HCT116 (cell line): ENCODE results near the gene LRRC51. TPM values are rescaled to one million over a fixed set of nuclear protein-coding genes. Genes with fewer than 3 reads are reported as not detected.

Experiments
- ATAC-seq: fragments of 200-7000 bp; cut with Tn5 transposase; 2 replicates; pipeline ENCODE4 v1.9.1; 2020; ENCODE audit warnings: mild to moderate bottlenecking, moderate library complexity
- BruUV-seq: library from RNA; stranded (reverse); fragments of 400-500 nt; replicated peaks from 2 replicates; lab custom pipeline; 2021; lab: Mats Ljungman, UMichigan
- CTCF ChIA-PET: fragments of 300-600 bp; sonication (Branson Sonifier 250); formaldehyde crosslinking; loops from one replicate; lab custom pipeline; 2021; ENCODE audit warnings: antibody characterized with exemption; lab: Charles Lee
- POLR2A ChIA-PET: fragments of 300-600, 350-600 bp; sonication (Branson Sonifier 250); formaldehyde crosslinking; loops from one replicate; lab custom pipeline; 2021; ENCODE audit warnings: antibody characterized with exemption; lab: Charles Lee
- RAD21 ChIA-PET, 2 experiments: fragments of 300-600 bp; sonication (Branson Sonifier 250); formaldehyde crosslinking; loops; one replicate each; lab custom pipeline; 2023; ENCODE audit warnings: low total read pairs in 2 of 2; ENCODE audit not compliant: uncharacterized antibody in 2 of 2, unreplicated experiment in 2 of 2, low non-redundant PET in 1 of 2; lab: Charles Lee
- DNase-seq: peaks from one replicate; pipeline ENCODE4 v3.0.0-alpha.2; 2010; ENCODE audit warnings: low read depth, low spot score
- H2AFZ ChIP-seq: fragments of 200-600 bp; shearing (Covaris generic), sonication (generic); 2 replicates; pipeline ENCODE4 v1.6.1; 2017; ENCODE audit warnings: low read depth, mixed run types, mixed read lengths, antibody characterized with exemption, low read length; ENCODE audit not compliant: poor library complexity, severe bottlenecking
- H3K27ac ChIP-seq: 2 replicates; pipeline ENCODE4 v1.5.1; 2012; ENCODE audit warnings: low read depth, low read length
- H3K27me3 ChIP-seq: fragments of 200-600 bp; sonication (generic); 2 replicates; pipeline ENCODE4 v1.6.1; 2016; ENCODE audit warnings: mixed run types, low read length, mixed read lengths; ENCODE audit not compliant: insufficient read depth
- H3K36me3 ChIP-seq, 2 experiments: fragments of 200-500 bp in 1 of 2; fragments of 200-600 bp in 1 of 2; sonication (Bioruptor generic) in 1 of 2; sonication (generic) in 1 of 2; 2 replicates each; pipeline versions ENCODE4 v1.5.1 to v1.6.1; 2014 to 2016; ENCODE audit warnings: low read length in 2 of 2, inconsistent platforms in 1 of 2, mixed read lengths in 1 of 2, mixed run types in 1 of 2; ENCODE audit not compliant: insufficient read depth in 2 of 2, control insufficient read depth in 1 of 2
- H3K4me1 ChIP-seq, 2 experiments: fragments of 200-600 bp in 1 of 2; sonication (generic) in 1 of 2; 2 replicates each; pipeline versions ENCODE4 v1.5.1 to v1.6.1; 2012 to 2017; ENCODE audit warnings: low read length in 2 of 2, inconsistent platforms in 1 of 2, mild to moderate bottlenecking in 1 of 2, mixed read lengths in 1 of 2, mixed run types in 1 of 2, moderate library complexity in 1 of 2; ENCODE audit not compliant: insufficient read depth in 2 of 2, control insufficient read depth in 1 of 2
- H3K4me2 ChIP-seq: fragments of 200-600 bp; sonication (generic); 2 replicates; pipeline ENCODE4 v1.6.1; 2017; ENCODE audit warnings: mixed run types, low read length, mixed read lengths
- H3K4me3 ChIP-seq, 2 experiments: fragments of 200-600 bp in 1 of 2; sonication (generic) in 1 of 2; replicated peaks in 1 of 2; 2 replicates each; pipeline ENCODE4 v1.5.1; 2011 to 2016; ENCODE audit warnings: low read length in 2 of 2, control low read depth in 1 of 2, low read depth in 1 of 2, mild to moderate bottlenecking in 1 of 2, mixed read lengths in 1 of 2, mixed run types in 1 of 2
- H3K79me2 ChIP-seq: fragments of 200-600 bp; sonication (generic); 2 replicates; pipeline ENCODE4 v1.6.1; 2017; ENCODE audit warnings: mild to moderate bottlenecking, mixed run types, low read length, moderate library complexity, mixed read lengths; ENCODE audit not compliant: insufficient read depth
- H3K9ac ChIP-seq: fragments of 200-600 bp; sonication (generic); 2 replicates; pipeline ENCODE4 v1.6.1; 2016; ENCODE audit warnings: low read length, mixed read lengths
- H3K9me2 ChIP-seq: fragments of 200-600 bp; sonication (generic), shearing (Covaris generic); 2 replicates; pipeline ENCODE4 v1.6.1; 2017; ENCODE audit warnings: mixed run types, mild to moderate bottlenecking, moderate library complexity; ENCODE audit not compliant: insufficient read depth
- H3K9me3 ChIP-seq, 2 experiments: fragments of 200-500 bp in 1 of 2; fragments of 200-600 bp in 1 of 2; sonication (Bioruptor generic) in 1 of 2; sonication (generic) in 1 of 2; 2 replicates each; pipeline ENCODE4 v1.6.1; 2014 to 2017; ENCODE audit warnings: low read length in 2 of 2, mixed read lengths in 2 of 2, inconsistent platforms in 1 of 2, low read depth in 1 of 2, mild to moderate bottlenecking in 1 of 2, mixed run types in 1 of 2, moderate library complexity in 1 of 2; ENCODE audit not compliant: control insufficient read depth in 1 of 2, insufficient read depth in 1 of 2
- H4K20me1 ChIP-seq: fragments of 200-600 bp; sonication (generic), shearing (Covaris generic); 2 replicates; pipeline ENCODE4 v1.6.1; 2017; ENCODE audit warnings: mixed run types, mild to moderate bottlenecking, moderate library complexity; ENCODE audit not compliant: insufficient read depth
- EGR1 ChIP-seq: IDR thresholded peaks from 2 replicates; pipeline ENCODE4 v1.6.1; 2012; ENCODE audit warnings: low read depth
- JUND ChIP-seq: IDR thresholded peaks from 2 replicates; pipeline ENCODE4 v1.6.1; 2012
- POLR2A ChIP-seq: IDR thresholded peaks from 2 replicates; pipeline ENCODE4 v1.7.0; 2011; ENCODE audit warnings: borderline replicate concordance; ENCODE audit not compliant: insufficient read depth, insufficient read length; ENCODE audit errors: extremely low read depth
- POLR2AphosphoS5 ChIP-seq: IDR thresholded peaks from 2 replicates; pipeline ENCODE4 v1.6.1; 2011; ENCODE audit warnings: mild to moderate bottlenecking, low read depth, low read length, moderate library complexity
- RAD21 ChIP-seq: IDR thresholded peaks from 2 replicates; pipeline ENCODE4 v1.6.1; 2012; ENCODE audit warnings: low read depth, mild to moderate bottlenecking
- SIN3A ChIP-seq: IDR thresholded peaks from 2 replicates; pipeline ENCODE4 v1.6.1; 2012; ENCODE audit warnings: low read depth
- SRF ChIP-seq: IDR thresholded peaks from 2 replicates; pipeline ENCODE4 v1.6.1; 2012; ENCODE audit warnings: low read depth
- TCF7L2 ChIP-seq: IDR thresholded peaks from 2 replicates; pipeline ENCODE4 v1.7.0; 2011; ENCODE audit warnings: borderline replicate concordance, inconsistent platforms; ENCODE audit not compliant: insufficient read depth, insufficient read length; ENCODE audit errors: extremely low read depth
- ZFX ChIP-seq: fragments of 450-650 bp; IDR thresholded peaks from 2 replicates; pipeline ENCODE4 v1.6.1; 2017
- ZNF274 ChIP-seq: fragments of 200-500 bp; sonication (Bioruptor generic); IDR thresholded peaks from 2 replicates; pipeline ENCODE4 v1.6.1; 2014; ENCODE audit warnings: mild to moderate bottlenecking, low read depth, low read length, inconsistent platforms
- intact Hi-C: fragments of 100-400 bp; cut with micrococcal nuclease; formaldehyde crosslinking; loops from 2 replicates; pipeline ENCODE4 v1.10.0; 2022
- total RNA-seq: library from RNA; stranded (reverse); gene quantifications from one replicate; pipeline ENCODE4 v1.2.1, GENCODE V29; 2021; ENCODE audit not compliant: unreplicated experiment
- TF ChIP-seq, protein P1 (sequence below): IDR thresholded peaks from 2 replicates; pipeline ENCODE4 v1.6.1; 2012
- TF ChIP-seq, protein P2 (sequence below): IDR thresholded peaks from 2 replicates; pipeline ENCODE4 v1.6.1; 2012; ENCODE audit warnings: low read depth
- TF ChIP-seq, protein P3 (sequence below): IDR thresholded peaks from 2 replicates; pipeline ENCODE4 v1.6.1; 2012

The LRRC51 gene
- total RNA-seq, 1 experiment from 2014 or later = 10.8 TPM

DNA sequence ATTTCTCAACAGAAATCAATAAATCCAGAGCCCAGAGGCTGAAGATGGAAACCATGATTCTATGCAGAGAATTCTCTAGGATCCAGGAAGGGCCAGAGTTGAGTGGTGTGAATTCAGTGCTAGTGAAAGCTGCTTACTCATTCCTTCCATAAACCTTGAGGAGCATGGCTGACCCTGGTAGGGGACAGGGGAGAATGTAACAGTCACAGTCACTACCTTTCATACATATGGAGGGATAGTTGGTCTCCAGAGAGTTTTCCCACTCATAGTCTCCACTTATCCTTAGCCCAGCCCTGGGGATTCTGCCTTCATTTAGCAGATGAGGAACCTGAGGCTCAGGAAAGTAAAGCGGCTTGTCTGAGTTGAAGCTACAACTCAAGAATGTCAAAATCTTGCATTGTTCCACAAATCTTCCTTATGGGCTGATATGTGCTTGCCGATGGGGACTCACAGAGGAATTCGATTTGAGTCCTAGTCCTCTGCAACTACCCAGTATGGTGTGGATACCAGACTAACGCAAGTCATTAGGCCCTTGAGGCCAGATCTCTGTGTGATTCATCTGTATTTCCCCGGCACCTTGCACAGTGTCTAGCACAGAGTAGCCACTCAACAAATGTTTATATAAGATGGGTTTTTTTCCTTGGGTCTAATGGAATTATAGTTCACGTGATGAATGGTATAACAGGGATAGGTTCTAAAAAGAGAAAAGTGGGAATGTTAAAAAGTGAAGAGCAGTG is 35.5 kb downstream of the LRRC51 start:
- Histone ChIP-seq H4K20me1 (no peaks in the 10 kb centered on the region), H3K9ac (no peak overlapping the region), H3K4me2 (no peak overlapping the region), H3K9me2 (no peaks in the 10 kb centered on the region), H3K9me3 (no peaks in the 10 kb centered on the region), H3K4me3 (no peak overlapping the region), H3K36me3 (no peaks in the 10 kb centered on the region), H2AFZ (no peak overlapping the region), H3K27ac (no peak overlapping the region), H3K27me3 (no peaks in the 10 kb centered on the region), H3K4me1 (peaks cover 4 to 17% of the 10 kb centered on the region in 2 experiments; a peak in 3 of 4 replicates), H3K79me2 (no peaks in the 10 kb centered on the region)
- TF ChIP-seq JUND = no peak
- no peak for TF ChIP-seq ZNF274
- TF ChIP-seq EGR1 = no peak
- no peak for TF ChIP-seq POLR2AphosphoS5
- TF ChIP-seq, protein P1, sequence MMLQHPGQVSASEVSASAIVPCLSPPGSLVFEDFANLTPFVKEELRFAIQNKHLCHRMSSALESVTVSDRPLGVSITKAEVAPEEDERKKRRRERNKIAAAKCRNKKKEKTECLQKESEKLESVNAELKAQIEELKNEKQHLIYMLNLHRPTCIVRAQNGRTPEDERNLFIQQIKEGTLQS = no peak
- TF ChIP-seq, protein P2, sequence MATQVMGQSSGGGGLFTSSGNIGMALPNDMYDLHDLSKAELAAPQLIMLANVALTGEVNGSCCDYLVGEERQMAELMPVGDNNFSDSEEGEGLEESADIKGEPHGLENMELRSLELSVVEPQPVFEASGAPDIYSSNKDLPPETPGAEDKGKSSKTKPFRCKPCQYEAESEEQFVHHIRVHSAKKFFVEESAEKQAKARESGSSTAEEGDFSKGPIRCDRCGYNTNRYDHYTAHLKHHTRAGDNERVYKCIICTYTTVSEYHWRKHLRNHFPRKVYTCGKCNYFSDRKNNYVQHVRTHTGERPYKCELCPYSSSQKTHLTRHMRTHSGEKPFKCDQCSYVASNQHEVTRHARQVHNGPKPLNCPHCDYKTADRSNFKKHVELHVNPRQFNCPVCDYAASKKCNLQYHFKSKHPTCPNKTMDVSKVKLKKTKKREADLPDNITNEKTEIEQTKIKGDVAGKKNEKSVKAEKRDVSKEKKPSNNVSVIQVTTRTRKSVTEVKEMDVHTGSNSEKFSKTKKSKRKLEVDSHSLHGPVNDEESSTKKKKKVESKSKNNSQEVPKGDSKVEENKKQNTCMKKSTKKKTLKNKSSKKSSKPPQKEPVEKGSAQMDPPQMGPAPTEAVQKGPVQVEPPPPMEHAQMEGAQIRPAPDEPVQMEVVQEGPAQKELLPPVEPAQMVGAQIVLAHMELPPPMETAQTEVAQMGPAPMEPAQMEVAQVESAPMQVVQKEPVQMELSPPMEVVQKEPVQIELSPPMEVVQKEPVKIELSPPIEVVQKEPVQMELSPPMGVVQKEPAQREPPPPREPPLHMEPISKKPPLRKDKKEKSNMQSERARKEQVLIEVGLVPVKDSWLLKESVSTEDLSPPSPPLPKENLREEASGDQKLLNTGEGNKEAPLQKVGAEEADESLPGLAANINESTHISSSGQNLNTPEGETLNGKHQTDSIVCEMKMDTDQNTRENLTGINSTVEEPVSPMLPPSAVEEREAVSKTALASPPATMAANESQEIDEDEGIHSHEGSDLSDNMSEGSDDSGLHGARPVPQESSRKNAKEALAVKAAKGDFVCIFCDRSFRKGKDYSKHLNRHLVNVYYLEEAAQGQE = no peak
- TF ChIP-seq SRF = no peak
- TF ChIP-seq ZFX = no peak
- no peak for TF ChIP-seq POLR2A
- TF ChIP-seq TCF7L2 = no peak
- TF ChIP-seq SIN3A = no peak
- TF ChIP-seq, protein P3, sequence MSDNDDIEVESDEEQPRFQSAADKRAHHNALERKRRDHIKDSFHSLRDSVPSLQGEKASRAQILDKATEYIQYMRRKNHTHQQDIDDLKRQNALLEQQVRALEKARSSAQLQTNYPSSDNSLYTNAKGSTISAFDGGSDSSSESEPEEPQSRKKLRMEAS = no peak
- TF ChIP-seq RAD21 = no peak
- ATAC-seq = no peak
- CTCF ChIA-PET = no interaction called here
- DNase-seq = no peak
- RAD21 ChIA-PET = no interaction called here
- no TSS peak for BruUV-seq
- POLR2A ChIA-PET = no interaction called here
- intact Hi-C loops = loop anchor here (10.0 kb wide), 1 partner anchor 319 kb away; the partner anchor contains the start of gene CLPB
